Endometrial microvascular endothelial cells (primary cell): Measurements from ENCODE around the gene RDH5. TPM values are rescaled to one million over a fixed set of nuclear protein-coding genes. Genes with fewer than 3 reads are reported as not detected.

Source experiments
- in situ Hi-C: cut with HindIII; loops from 2 replicates; pipeline ENCODE4 v1.10.0; 2017; ENCODE audit warnings: low sequenced_read_pairs, low pct_unique_long_range_greater_than_20kb; ENCODE audit errors: inconsistent ontology term
- total RNA-seq: library from RNA; depleted of rRNA; stranded (reverse); fragments of >200 nt; gene quantifications from one replicate; pipeline ENCODE4 v1.2.3, GENCODE V29; 2015; ENCODE audit errors: inconsistent ontology term

RDH5 gene
- total RNA-seq, 1 donor from 2014 or later = not detected

GRCh38 chr12:55694651-55695050, 25.5 kb upstream of the RDH5 start:
- in situ Hi-C loops = no loop called here

GRCh38 chr12:55695349-55695748, 24.8 kb upstream of the RDH5 start:
- in situ Hi-C loops = no loop called here

GRCh38 chr12:55696141-55696540, 24.1 kb upstream of the RDH5 start:
- in situ Hi-C loops = no loop called here

- in situ Hi-C loops = no loop called here
Observed at GRCh38 chr12:55696796-55697462, 23.3 kb upstream of the RDH5 start.

GRCh38 chr12:55697686-55698085, 22.5 kb upstream of the RDH5 start:
- in situ Hi-C loops = no loop called here

GRCh38 chr12:55698241-55698955, 21.8 kb upstream of the RDH5 start:
- in situ Hi-C loops = no loop called here

- in situ Hi-C loops = no loop called here
Observed at GRCh38 chr12:55698965-55699364, 21.2 kb upstream of the RDH5 start.

- in situ Hi-C loops = no loop called here
Observed at GRCh38 chr12:55699471-55700055, 20.6 kb upstream of the RDH5 start.

- in situ Hi-C loops = no loop called here
Observed at GRCh38 chr12:55700255-55701018, 19.8 kb upstream of the RDH5 start.

- in situ Hi-C loops = no loop called here
Observed at GRCh38 chr12:55702861-55703260, 17.3 kb upstream of the RDH5 start.

GRCh38 chr12:55703288-55703687, 16.9 kb upstream of the RDH5 start:
- in situ Hi-C loops = no loop called here

GRCh38 chr12:55703901-55704761, 16.1 kb upstream of the RDH5 start:
- in situ Hi-C loops = no loop called here

- in situ Hi-C loops = no loop called here
Observed at GRCh38 chr12:55704824-55705718, 15.1 kb upstream of the RDH5 start.

- in situ Hi-C loops = no loop called here
Observed at GRCh38 chr12:55705782-55706402, 14.3 kb upstream of the RDH5 start.

- in situ Hi-C loops = no loop called here
Observed at GRCh38 chr12:55706568-55707218, 13.5 kb upstream of the RDH5 start.

GRCh38 chr12:55707219-55707671, 12.9 kb upstream of the RDH5 start:
- in situ Hi-C loops = no loop called here
